Measurements from ENCODE around the gene MBNL2.

Gene MBNL2

DNA sequence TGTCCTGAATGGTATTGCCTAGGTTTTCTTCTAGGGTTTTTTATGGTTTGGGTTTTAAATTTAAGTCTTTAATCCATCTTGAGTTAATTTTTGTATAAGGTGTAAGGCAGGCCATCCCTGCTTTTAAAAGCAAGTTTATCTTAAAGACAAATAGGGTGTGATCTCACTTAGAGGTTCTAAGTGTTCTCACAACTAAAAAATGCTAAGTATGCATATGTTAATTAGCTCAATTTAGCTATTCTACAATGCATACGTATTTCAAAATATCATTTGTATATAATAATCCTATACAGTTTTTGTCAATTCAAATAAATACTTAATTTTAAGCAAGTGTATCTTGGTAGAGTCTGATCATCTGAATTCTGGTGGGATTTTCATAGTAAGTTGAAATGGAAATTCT lies 50.4 kb downstream of the MBNL2 start:
- Histone ChIP-seq H3K27me3 (ENCODE audit: insufficient read depth, low read depth, severe bottlenecking) (no peaks in the 10 kb centered on the region), H3K27ac (no peak overlapping the region), H3K4me3 (ENCODE audit: low read depth, low read length) (no peak overlapping the region), H3K9me3 (ENCODE audit: severe bottlenecking) (no peaks in the 10 kb centered on the region), H3K36me3 (peaks cover 6% of the 10 kb centered on the region)
- DNase-seq, result no peak
- TF ChIP-seq, protein P1, sequence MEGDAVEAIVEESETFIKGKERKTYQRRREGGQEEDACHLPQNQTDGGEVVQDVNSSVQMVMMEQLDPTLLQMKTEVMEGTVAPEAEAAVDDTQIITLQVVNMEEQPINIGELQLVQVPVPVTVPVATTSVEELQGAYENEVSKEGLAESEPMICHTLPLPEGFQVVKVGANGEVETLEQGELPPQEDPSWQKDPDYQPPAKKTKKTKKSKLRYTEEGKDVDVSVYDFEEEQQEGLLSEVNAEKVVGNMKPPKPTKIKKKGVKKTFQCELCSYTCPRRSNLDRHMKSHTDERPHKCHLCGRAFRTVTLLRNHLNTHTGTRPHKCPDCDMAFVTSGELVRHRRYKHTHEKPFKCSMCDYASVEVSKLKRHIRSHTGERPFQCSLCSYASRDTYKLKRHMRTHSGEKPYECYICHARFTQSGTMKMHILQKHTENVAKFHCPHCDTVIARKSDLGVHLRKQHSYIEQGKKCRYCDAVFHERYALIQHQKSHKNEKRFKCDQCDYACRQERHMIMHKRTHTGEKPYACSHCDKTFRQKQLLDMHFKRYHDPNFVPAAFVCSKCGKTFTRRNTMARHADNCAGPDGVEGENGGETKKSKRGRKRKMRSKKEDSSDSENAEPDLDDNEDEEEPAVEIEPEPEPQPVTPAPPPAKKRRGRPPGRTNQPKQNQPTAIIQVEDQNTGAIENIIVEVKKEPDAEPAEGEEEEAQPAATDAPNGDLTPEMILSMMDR (IDR thresholded peaks at IDR 0.05; ENCODE audit: low read depth, low read length), result no peak

DNA sequence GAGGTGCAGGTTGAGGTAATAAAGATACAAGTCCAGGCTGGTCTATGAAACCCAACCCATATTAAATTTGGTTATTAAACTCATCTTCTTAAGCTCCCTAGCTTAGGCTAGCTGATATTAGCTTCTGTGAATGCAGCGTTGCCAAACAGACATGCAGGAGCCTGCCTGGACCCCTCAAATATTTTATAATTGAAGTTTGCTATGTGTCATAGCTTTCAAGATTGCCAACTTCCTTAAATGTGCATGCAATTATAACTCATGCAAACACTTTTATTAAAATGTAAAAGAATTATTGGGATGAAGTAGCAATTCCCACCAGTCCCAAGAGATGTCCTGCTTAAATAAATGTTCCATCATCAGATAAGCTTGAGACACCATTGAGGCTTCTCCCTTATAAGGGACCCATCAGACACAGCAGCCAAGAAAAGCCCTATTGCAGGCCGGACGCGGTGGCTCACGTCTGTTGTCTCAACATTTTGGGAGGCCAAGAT lies 51.3 kb downstream of the MBNL2 start:
- Histone ChIP-seq H3K27me3 (ENCODE audit: insufficient read depth, low read depth, severe bottlenecking) (no peaks in the 10 kb centered on the region), H3K36me3 (peaks cover 6% of the 10 kb centered on the region), H3K9me3 (ENCODE audit: severe bottlenecking) (no peaks in the 10 kb centered on the region), H3K27ac (no peak overlapping the region), H3K4me3 (ENCODE audit: low read depth, low read length) (no peak overlapping the region)
- DNase-seq, result no peak
- TF ChIP-seq, protein P1 (IDR thresholded peaks at IDR 0.05; ENCODE audit: low read depth, low read length), result no peak

DNA sequence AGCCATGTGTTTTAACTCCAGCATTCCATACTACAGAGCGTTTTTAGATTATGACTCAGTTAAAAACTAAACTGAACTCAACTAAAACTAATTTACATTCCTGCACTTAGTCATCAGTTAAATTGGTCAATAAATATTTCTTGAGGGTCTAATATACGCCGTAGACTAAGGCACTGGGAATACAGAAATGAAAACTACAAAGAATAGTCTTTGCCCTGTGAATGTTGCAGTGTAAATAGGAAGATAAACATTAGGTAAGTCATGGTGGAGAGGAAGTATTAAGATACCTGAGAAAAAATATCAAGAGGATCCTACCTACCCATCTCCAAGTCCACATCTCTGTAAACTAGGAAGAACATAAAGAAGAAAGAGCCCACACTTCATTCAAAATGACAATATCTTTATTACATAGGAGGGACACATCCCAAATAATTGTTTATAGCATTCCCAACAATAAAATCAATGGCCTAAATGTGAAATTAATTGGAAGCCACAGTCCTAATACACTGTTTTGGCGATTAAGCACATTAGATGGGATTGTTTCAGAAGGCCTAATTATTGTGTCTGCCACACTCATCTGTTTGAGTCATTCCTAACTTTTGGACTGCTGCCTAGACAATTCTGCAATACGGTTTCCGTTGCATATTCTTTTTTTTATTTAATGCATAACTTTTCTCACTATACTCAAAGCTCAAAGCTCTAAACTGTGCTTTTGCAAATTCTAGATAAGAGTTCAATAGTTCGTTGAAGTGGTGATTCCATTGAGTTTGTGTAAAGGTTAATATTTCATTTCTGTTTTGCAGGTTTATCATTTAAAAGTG lies 52.9 kb downstream of the MBNL2 start:
- TF ChIP-seq, protein P1 (IDR thresholded peaks at IDR 0.05; ENCODE audit: low read depth, low read length), result no peak
- Histone ChIP-seq H3K27me3 (ENCODE audit: insufficient read depth, low read depth, severe bottlenecking) (no peaks in the 10 kb centered on the region), H3K36me3 (peaks cover 6% of the 10 kb centered on the region), H3K4me3 (ENCODE audit: low read depth, low read length) (no peak overlapping the region), H3K27ac (no peak overlapping the region), H3K9me3 (ENCODE audit: severe bottlenecking) (no peaks in the 10 kb centered on the region)
- DNase-seq, result no peak

DNA sequence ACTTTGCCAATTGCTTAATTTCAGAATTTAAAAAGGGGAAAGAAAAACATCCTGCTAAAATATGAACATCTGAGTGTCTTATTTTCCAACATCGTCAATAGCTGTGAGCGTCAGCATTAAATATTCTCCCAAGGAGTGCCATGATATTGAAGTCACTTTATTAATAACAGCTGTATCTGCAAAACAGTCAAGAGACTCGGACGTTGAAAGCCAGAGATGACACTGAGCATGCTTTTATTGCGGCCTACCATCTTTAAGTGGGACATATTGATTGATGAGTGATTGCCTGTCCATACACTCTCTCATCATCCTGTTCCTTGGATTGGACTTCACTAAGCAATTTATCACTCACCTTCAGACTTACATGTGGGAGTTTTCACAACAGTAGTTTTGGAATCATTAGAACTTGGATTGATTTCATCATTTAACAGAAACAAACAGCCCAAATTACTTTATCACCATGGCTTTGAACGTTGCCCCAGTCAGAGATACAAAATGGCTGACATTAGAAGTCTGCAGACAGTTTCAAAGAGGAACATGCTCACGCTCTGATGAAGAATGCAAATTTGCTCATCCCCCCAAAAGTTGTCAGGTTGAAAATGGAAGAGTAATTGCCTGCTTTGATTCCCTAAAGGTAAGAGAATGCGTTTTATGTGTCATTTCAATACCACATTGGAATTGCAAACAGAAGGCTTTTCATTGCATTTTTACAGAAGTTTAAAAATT lies 53.8 kb downstream of the MBNL2 start:
- no peaks in the 10 kb centered on the region for H3K9me3 ChIP-seq (ENCODE audit: severe bottlenecking)
- peaks cover 6% of the 10 kb centered on the region for H3K36me3 ChIP-seq
- TF ChIP-seq, protein P1 (IDR thresholded peaks at IDR 0.05; ENCODE audit: low read depth, low read length), result no peak
- no peak for DNase-seq
- H3K27ac ChIP-seq, result no peak overlapping the region
- no peak overlapping the region for H3K4me3 ChIP-seq (ENCODE audit: low read depth, low read length)
- no peaks in the 10 kb centered on the region for H3K27me3 ChIP-seq (ENCODE audit: insufficient read depth, low read depth, severe bottlenecking)

DNA sequence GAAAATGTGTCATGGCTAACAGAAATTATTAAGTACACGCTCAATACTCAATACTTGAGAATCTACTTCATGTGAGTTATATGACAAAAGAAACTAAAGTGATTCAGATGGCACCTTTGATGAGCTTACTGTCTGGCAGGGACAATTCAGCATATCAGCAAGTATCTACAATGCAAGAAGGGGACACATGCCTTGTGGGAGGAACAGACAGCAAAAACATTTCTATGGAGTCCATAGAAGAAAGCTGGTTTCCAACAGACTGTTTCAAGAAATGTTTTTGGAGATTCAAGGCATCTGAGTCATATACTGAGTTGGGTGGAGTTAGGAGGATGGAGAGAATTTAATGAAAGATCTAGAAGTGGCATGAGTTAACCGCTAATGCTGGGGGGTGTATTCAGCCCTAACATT lies 54.7 kb downstream of the MBNL2 start:
- TF ChIP-seq, protein P1 (IDR thresholded peaks at IDR 0.05; ENCODE audit: low read depth, low read length), result no peak
- no peak for DNase-seq

More for the DNA sequence above, 54.7 kb downstream of the MBNL2 start:
- Histone ChIP-seq H3K27ac (no peak overlapping the region), H3K9me3 (ENCODE audit: severe bottlenecking) (no peaks in the 10 kb centered on the region), H3K27me3 (ENCODE audit: insufficient read depth, low read depth, severe bottlenecking) (no peaks in the 10 kb centered on the region), H3K4me3 (ENCODE audit: low read depth, low read length) (no peak overlapping the region), H3K36me3 (peaks cover 6% of the 10 kb centered on the region)

All from WERI-Rb-1 (cell line).